Mesodermal cell (in vitro differentiated cells): ENCODE measurements around the gene MYORG.

Experiments used
- H3K27ac ChIP-seq: 2 replicates; pipeline ENCODE4 v1.7.0; 2013; ENCODE audit warnings: mild to moderate bottlenecking, low read depth, low read length, moderate library complexity; ENCODE audit not compliant: severe bottlenecking
- H3K36me3 ChIP-seq: 2 replicates; pipeline ENCODE4 v1.7.1; 2013; ENCODE audit warnings: mild to moderate bottlenecking, low read length, moderate library complexity; ENCODE audit not compliant: control insufficient read depth, insufficient read depth
- H3K4me1 ChIP-seq: one replicate; pipeline ENCODE4 v1.7.1; 2013; ENCODE audit warnings: mild to moderate bottlenecking, low read length; ENCODE audit not compliant: insufficient read depth, control insufficient read depth, poor library complexity, severe bottlenecking
- H3K4me3 ChIP-seq: 2 replicates; pipeline ENCODE4 v1.7.0; 2013; ENCODE audit warnings: low read length, control low read depth, mild to moderate bottlenecking; ENCODE audit not compliant: insufficient read depth, poor library complexity, severe bottlenecking; ENCODE audit errors: extremely low read depth
- H3K9me3 ChIP-seq: 2 replicates; pipeline ENCODE4 v1.7.1; 2013; ENCODE audit warnings: mild to moderate bottlenecking, low read length, moderate library complexity; ENCODE audit not compliant: control insufficient read depth
- WGBS, 2 experiments: methylation state at CpG; one replicate each; pipeline ENCODE4 v1.1.5; 2013; ENCODE audit warnings: missing lambda C conversion rate in 2 of 2; ENCODE audit not compliant: insufficient coverage in 2 of 2; 5-methylcytosine and 5-hydroxymethylcytosine counted together

MYORG gene

GRCh38 chr9:34383904-34384303 lies 7.2 kb upstream of the MYORG start:
- Histone ChIP-seq H3K9me3 (no peaks in the 10 kb centered on the region), H3K36me3 (no peaks in the 10 kb centered on the region), H3K27ac (no peak overlapping the region), H3K4me3 (no peak overlapping the region), H3K4me1 (peaks cover 6% of the 10 kb centered on the region)
- WGBS, 2 experiments = 81 to 86% methylated on average over 1 to 4 of the region's 4 CpGs

GRCh38 chr9:34382879-34383278 lies 6.2 kb upstream of the MYORG start:
- no peaks in the 10 kb centered on the region for H3K36me3 ChIP-seq
- H3K9me3 ChIP-seq = no peaks in the 10 kb centered on the region
- H3K4me1 ChIP-seq = peaks cover 6% of the 10 kb centered on the region
- H3K27ac ChIP-seq = no peak overlapping the region
- WGBS, 2 experiments = 73 to 90% methylated on average over 2 to 3 of the region's 3 CpGs
- H3K4me3 ChIP-seq = no peak overlapping the region

- Histone ChIP-seq H3K9me3 (no peaks in the 10 kb centered on the region), H3K4me3 (no peak overlapping the region), H3K4me1 (peaks cover 6% of the 10 kb centered on the region), H3K36me3 (no peaks in the 10 kb centered on the region), H3K27ac (no peak overlapping the region)
- 86 to 87% methylated on average over 4 of the region's 5 CpGs for WGBS, 2 experiments
These were observed 5.4 kb upstream of the MYORG start for GRCh38 chr9:34382054-34382453.

- Histone ChIP-seq H3K36me3 (no peaks in the 10 kb centered on the region), H3K4me1 (peaks cover 6% of the 10 kb centered on the region), H3K4me3 (peak overlapping the region; percentile 31), H3K27ac (no peak overlapping the region), H3K9me3 (no peaks in the 10 kb centered on the region)
- 33 to 59% methylated on average over 7 to 16 of the region's 17 CpGs for WGBS, 2 experiments
These were observed 4.6 kb upstream of the MYORG start for GRCh38 chr9:34381323-34381722.

- Histone ChIP-seq H3K4me1 (peaks cover 6% of the 10 kb centered on the region), H3K36me3 (no peaks in the 10 kb centered on the region), H3K9me3 (no peaks in the 10 kb centered on the region), H3K4me3 (peak overlapping the region; percentile 31), H3K27ac (no peak overlapping the region)
- 6 to 10% methylated on average over 45 to 57 of the region's 59 CpGs for WGBS, 2 experiments
These were observed 4.0 kb upstream of the MYORG start for GRCh38 chr9:34380511-34381315.

- H3K4me3 ChIP-seq = peak overlapping the region; percentile 31
- 6 to 7% methylated on average over 23 to 24 of the region's 24 CpGs for WGBS, 2 experiments
These were observed 3.4 kb upstream of the MYORG start for GRCh38 chr9:34380034-34380510.

GRCh38 chr9:34379334-34380033 lies 2.8 kb upstream of the MYORG start:
- WGBS, 2 experiments = 3 to 4% methylated on average over 24 to 30 of the region's 35 CpGs
- Histone ChIP-seq H3K4me1 (peaks cover 6% of the 10 kb centered on the region), H3K9me3 (no peaks in the 10 kb centered on the region), H3K27ac (no peak overlapping the region), H3K4me3 (peak overlapping the region; percentile 31), H3K36me3 (no peaks in the 10 kb centered on the region)

More at GRCh38 chr9:34380034-34380510, 3.4 kb upstream of the MYORG start:
- H3K9me3 ChIP-seq = no peaks in the 10 kb centered on the region
- no peaks in the 10 kb centered on the region for H3K36me3 ChIP-seq
- peaks cover 6% of the 10 kb centered on the region for H3K4me1 ChIP-seq
- H3K27ac ChIP-seq = no peak overlapping the region

GRCh38 chr9:34378376-34379060 lies 1.8 kb upstream of the MYORG start:
- Histone ChIP-seq H3K9me3 (no peaks in the 10 kb centered on the region), H3K27ac (no peak overlapping the region), H3K4me1 (peaks cover 6% of the 10 kb centered on the region), H3K36me3 (no peaks in the 10 kb centered on the region), H3K4me3 (no peak overlapping the region)
- WGBS, 2 experiments = 83 to 86% methylated on average over 3 of the region's 3 CpGs

- Histone ChIP-seq H3K4me1 (peaks cover 6% of the 10 kb centered on the region), H3K27ac (no peak overlapping the region), H3K36me3 (no peaks in the 10 kb centered on the region), H3K4me3 (peak overlapping the region; percentile 60), H3K9me3 (no peaks in the 10 kb centered on the region)
- 21 to 30% methylated on average over 17 to 18 of the region's 21 CpGs for WGBS, 2 experiments
These were observed 677 bp upstream of the MYORG start for GRCh38 chr9:34377404-34377746.

- WGBS, 2 experiments = 8 to 9% methylated on average over 18 to 20 of the region's 22 CpGs
- H3K4me1 ChIP-seq = peaks cover 6% of the 10 kb centered on the region
- H3K27ac ChIP-seq = no peak overlapping the region
- H3K9me3 ChIP-seq = no peaks in the 10 kb centered on the region
- H3K36me3 ChIP-seq = peaks cover 12% of the 10 kb centered on the region
- peak overlapping the region; percentile 60 for H3K4me3 ChIP-seq
These were observed 650 bp downstream of the MYORG start for GRCh38 chr9:34375901-34376595.
